ENCODE data around the gene SERPINA4.
"Not testable (repeated sequence)": the region's sequence is repeated elsewhere in the genome, so short reads cannot be mapped to it uniquely, and the experiment has no call there.

The SERPINA4 gene

DNA sequence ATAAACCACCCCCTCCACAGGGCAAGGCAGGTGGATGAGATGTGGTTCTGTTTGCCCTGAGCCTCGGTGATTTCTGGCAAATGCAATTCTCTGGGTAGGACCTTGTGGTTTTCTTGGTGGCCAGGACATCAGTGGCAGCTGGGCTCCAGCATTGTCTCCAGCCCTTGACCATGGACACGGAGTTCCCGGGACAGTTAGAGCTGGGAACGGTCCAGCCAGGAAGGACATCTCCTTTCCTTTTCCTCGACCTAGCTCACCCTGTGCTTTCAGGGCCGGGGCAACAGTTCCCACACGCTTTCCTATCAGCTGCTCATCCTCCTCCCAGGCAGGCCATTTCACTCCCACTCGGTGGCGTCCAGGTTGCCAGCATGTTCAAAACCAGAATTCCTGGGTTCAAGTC lies 9.2 kb downstream of the SERPINA4 start:
- no peak for DNase-seq

GRCh38 chr14:94571395-94571794 lies 10.2 kb downstream of the SERPINA4 start:
- no peak for DNase-seq

DNA sequence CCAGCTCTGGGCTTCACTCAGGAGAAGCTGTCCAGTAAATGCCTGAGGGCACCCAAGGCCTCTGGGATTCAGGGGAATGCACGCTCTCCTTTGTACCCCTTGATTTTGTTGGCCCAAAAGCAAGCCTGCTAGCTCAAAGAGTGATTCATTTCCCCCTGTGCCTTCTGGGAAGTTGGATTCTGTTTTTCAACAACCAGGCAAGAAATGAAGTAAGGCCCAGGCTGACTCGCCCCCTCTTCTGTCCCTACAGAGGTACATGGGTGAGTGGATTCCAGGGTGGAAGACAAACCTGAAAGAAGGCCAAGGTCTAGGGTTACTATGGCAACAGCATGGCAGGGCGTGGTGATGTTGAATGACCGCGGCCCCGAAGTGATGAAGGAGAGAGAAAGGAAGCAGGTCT lies 10.7 kb downstream of the SERPINA4 start:
- DNase-seq: no peak

- DNase-seq: no peak
Measured at GRCh38 chr14:94572637-94573303, 11.5 kb downstream of the SERPINA4 start.

- no peak for DNase-seq
Measured at GRCh38 chr14:94573475-94574277, 12.4 kb downstream of the SERPINA4 start.

DNA sequence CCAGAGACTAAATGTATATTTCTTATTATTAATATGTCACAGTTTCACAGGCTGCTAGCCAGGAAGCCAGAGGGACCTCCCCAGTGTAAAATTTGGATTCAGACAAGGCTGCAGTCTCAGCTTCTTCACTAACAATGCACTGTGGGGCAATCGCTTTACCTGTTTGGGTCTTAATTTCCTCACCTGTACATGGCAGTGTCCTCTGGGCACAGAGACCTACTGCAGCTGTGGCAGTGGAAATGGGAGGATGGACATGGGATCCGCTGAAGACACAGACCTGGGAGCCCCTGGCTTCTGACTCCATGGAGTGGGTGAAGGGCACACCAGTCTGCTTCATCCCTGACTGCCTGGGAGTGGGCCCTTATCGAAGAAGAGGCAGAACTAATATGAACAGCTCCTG lies 13.1 kb downstream of the SERPINA4 start:
- DNase-seq: no peak

DNA sequence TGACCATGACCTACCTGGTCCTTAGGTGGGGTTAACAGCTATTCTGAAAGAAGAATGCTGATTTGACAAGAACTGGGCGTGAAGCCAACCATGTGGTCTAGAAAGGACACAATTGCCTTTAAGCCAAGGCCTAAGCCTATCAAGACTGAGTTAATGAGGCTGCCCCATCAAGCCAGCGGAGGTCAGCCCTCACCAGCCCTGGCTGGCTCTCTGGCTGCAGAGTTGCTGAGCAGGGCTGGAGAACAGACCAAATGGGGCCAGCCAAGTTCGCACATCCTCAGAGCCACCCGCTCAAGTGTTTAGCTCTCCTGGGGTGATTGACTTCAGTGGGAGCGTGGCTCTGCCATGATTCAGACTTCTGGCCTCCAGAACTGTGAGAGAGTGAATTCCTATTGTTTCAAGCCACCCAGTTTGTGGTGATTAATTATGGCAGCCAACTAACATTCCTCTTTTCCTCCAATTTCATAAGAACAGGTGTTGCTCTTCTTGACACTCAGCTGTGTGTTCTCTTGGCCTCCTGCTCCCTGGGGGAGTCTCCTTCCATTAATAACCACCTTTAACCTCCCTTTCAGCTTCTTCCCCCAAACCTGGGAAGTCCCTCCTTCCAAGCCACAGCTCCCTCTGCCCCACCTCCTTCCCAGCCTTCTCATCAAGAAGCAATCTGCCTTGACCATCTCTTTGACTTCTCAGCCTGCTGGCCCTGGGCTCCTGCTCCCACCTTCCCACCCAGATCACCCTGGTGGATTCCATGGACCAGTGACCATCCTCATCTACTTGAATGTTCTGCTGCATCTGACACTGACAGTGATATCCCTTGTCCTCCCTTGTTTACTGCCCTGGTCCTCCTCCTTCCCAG lies 14.7 kb downstream of the SERPINA4 start:
- no peak for DNase-seq

- not testable (repeated sequence) for DNase-seq
Measured at GRCh38 chr14:94577472-94577871, 16.2 kb downstream of the SERPINA4 start.

- no peak for DNase-seq
Measured at GRCh38 chr14:94578712-94579111, 17.5 kb downstream of the SERPINA4 start.

- no peak for DNase-seq
Measured at GRCh38 chr14:94581127-94581999, 20.1 kb downstream of the SERPINA4 start, which contains the start of gene SERPINA5. TSS of gene SERPINA5 (plus strand) at chr14:94581426. CDS start at chr14:94587363, 5,937 bp downstream.

- DNase-seq: no peak
Measured at GRCh38 chr14:94582199-94582750, 21.0 kb downstream of the SERPINA4 start.

- no peak for DNase-seq
Measured at GRCh38 chr14:94582851-94583250, 21.6 kb downstream of the SERPINA4 start.

- DNase-seq: no peak
Measured at GRCh38 chr14:94583557-94583956, 22.3 kb downstream of the SERPINA4 start.

DNA sequence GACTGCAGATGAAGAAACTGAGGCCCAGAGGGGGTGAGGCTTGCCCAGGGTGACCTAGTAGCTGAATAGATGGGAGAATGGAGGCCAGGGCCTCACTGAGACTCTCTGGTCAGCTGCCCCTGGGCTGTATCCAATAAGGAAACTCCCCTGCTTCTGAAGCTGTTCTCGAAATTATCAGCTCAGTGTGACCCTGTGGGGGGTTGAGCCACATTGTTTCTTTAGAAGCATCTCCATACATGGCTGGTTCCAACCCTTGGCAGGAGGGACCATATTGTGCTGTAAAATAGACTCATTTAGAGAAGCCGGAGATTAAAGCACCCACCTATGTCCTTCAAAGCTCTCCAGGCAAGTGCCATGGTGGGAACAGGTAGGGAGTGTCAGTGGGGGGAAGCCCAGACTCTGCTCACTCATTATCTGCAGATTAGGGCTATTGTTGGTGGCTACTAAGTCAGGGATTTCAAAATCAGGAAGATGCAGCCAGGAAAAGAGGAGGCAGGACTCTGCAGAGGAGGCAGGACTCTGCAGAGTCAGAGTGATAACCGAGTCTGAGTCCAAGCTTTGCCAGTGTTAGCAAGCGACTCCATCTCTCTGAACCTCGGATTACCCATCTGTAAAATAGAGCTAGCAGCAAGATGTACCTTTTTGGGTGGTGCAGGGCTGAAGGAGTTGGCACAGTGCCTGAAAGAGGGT lies 23.5 kb downstream of the SERPINA4 start:
- DNase-seq: no peak

- DNase-seq: no peak
Measured at GRCh38 chr14:94586635-94587034, 25.4 kb downstream of the SERPINA4 start.

DNA sequence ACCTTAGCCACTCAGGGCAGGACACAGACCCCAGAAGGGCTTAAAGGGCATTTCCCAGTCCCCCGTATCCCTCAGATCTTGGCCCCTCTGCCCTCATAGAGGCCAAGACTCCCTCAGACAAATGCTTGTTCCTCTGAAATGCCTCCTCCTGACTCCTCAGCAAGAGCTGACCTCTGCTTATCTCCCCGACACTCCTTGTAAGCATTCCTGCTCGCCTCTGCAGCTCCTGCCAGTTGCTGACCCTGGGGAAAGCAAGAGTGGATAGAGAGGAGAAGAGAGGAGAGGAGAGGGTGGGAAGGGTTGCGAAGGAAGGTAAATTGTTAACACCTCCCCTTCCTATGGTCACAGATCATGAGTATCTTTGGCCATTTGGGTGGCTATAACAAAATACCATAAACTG lies 27.1 kb downstream of the SERPINA4 start:
- no peak for DNase-seq

DNA sequence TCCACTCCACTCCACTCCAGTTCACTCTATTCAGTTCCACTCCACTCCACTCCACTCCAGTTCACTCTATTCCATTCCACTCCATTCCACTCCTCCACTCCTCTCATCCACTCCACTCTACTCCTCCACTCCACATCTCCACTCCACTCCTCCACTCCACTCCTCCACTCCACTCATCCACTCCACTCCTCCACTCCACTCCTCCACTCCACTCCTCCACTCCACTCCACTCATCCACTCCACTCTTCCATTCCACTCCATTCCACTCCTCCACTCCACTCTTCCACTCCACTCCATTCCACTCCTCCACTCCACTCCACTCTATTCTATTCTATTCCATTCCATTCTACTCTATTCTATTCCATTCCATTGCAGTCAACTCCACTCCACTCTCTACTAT lies 29.8 kb downstream of the SERPINA4 start:
- DNase-seq: no peak

GRCh38 chr14:94591871-94592270 lies 30.6 kb downstream of the SERPINA4 start:
- no peak for DNase-seq

DNA sequence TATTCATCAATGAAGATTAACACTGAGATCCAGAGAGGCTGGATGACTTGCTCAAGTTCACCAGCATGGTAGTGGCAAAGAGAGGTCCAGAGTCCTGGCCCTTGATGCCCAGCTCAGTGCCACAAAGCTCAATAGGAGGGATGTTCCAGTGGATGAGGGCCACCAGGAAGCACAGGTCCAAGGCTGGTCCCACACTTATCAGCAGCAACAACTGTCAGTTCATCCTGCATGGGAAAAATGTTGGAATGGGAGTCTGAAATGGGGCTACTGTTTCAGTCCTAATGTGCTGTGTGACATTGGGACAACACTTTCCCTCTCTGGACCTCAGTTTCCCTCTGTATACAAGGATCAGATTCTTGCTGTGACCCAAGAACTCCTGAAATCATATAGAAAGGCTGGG lies 31.2 kb downstream of the SERPINA4 start:
- DNase-seq: no peak

DNA sequence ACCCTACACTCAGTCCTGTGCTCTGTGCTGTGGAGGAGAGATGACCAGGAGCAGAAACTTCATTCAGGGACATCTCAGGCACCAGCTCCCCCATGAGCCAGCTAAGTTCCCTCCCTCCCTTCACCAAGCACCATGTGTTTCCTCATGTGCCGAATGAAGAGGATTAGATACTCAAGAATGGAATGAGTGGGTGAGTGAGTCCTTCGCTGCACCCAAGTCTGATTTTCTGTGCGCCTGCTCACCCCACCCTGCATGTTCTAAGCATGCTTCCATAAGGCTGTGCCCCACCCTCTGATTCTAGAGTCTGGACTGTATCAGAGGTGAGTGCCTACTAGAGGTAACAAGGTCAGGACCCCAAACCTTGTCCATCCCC lies 32.1 kb downstream of the SERPINA4 start:
- DNase-seq: no peak

GRCh38 chr14:94593749-94594431 lies 32.6 kb downstream of the SERPINA4 start:
- DNase-seq: no peak
